Panc1 (cell line): Measurements from ENCODE around the gene DNM3. TPM values are rescaled to one million over a fixed set of nuclear protein-coding genes. Genes with fewer than 3 reads are reported as not detected.

ENCODE experiments used
- ATAC-seq: fragments of 200-7000 bp; cut with Tn5 transposase; 2 replicates; pipeline ENCODE4 v1.9.1; 2020; ENCODE audit warnings: mild to moderate bottlenecking, moderate library complexity
- BruUV-seq: library from RNA; stranded (reverse); fragments of 400-500 nt; replicated peaks from 2 replicates; lab custom pipeline; 2021; lab: Mats Ljungman, UMichigan
- CTCF ChIA-PET: fragments of 300-600 bp; sonication (Branson Sonifier 250); formaldehyde crosslinking; loops from one replicate; lab custom pipeline; 2022; ENCODE audit warnings: antibody characterized with exemption; lab: Charles Lee
- POLR2A ChIA-PET: fragments of 300-600 bp; sonication (Branson Sonifier 250); formaldehyde crosslinking; loops from one replicate; lab custom pipeline; 2022; ENCODE audit warnings: antibody characterized with exemption; lab: Charles Lee
- DNase-seq: peaks from one replicate; pipeline ENCODE4 v3.0.0-alpha.2; 2010; ENCODE audit warnings: low read depth, low spot score
- H3K27ac ChIP-seq: 2 replicates; pipeline ENCODE4 v1.5.1; 2011; ENCODE audit warnings: mild to moderate bottlenecking, low read length, inconsistent platforms
- H3K27me3 ChIP-seq: fragments of 200-500 bp; sonication (Bioruptor generic); 2 replicates; pipeline ENCODE4 v1.6.0; 2014; ENCODE audit warnings: low read length, inconsistent platforms; ENCODE audit not compliant: control insufficient read depth, insufficient read depth
- H3K36me3 ChIP-seq: fragments of 200-500 bp; sonication (Bioruptor generic); 2 replicates; pipeline ENCODE4 v1.5.1; 2014; ENCODE audit warnings: inconsistent platforms, mild to moderate bottlenecking, low read length, moderate library complexity; ENCODE audit not compliant: control insufficient read depth, insufficient read depth
- H3K4me1 ChIP-seq: 2 replicates; pipeline ENCODE4 v1.5.1; 2011; ENCODE audit warnings: inconsistent platforms, mild to moderate bottlenecking, low read length, moderate library complexity; ENCODE audit not compliant: control insufficient read depth, insufficient read depth
- H3K4me3 ChIP-seq, 2 experiments: 2 replicates each; pipeline ENCODE4 v1.5.1; 2011 to 2012; ENCODE audit warnings: low read depth in 2 of 2, low read length in 2 of 2, mild to moderate bottlenecking in 2 of 2, inconsistent platforms in 1 of 2, moderate library complexity in 1 of 2
- H3K9me3 ChIP-seq: fragments of 200-500 bp; sonication (Bioruptor generic); 2 replicates; pipeline ENCODE4 v1.5.1; 2014; ENCODE audit warnings: low read depth, mild to moderate bottlenecking, inconsistent platforms, low read length, moderate library complexity; ENCODE audit not compliant: control insufficient read depth, insufficient read depth
- CTCF ChIP-seq: fragments of 450-650 bp; IDR thresholded peaks from 2 replicates; pipeline ENCODE4 v1.5.1; 2017; ENCODE audit warnings: mild to moderate bottlenecking
- POLR2AphosphoS5 ChIP-seq: IDR thresholded peaks from 2 replicates; pipeline ENCODE4 v1.6.1; 2012; ENCODE audit warnings: mild to moderate bottlenecking, low read depth, low read length, moderate library complexity
- REST ChIP-seq, 2 experiments: IDR thresholded peaks; 2 replicates each; pipeline ENCODE4 v1.6.1; 2011 to 2012; ENCODE audit warnings: low read depth in 2 of 2, control low read depth in 1 of 2, low read length in 1 of 2, mild to moderate bottlenecking in 1 of 2, moderate library complexity in 1 of 2; ENCODE audit not compliant: insufficient read depth in 1 of 2
- SIN3A ChIP-seq: IDR thresholded peaks from 2 replicates; pipeline ENCODE4 v1.6.1; 2012; ENCODE audit warnings: low read depth, mild to moderate bottlenecking, low read length, moderate library complexity, borderline replicate concordance; ENCODE audit not compliant: insufficient read depth
- TCF7L2 ChIP-seq: IDR thresholded peaks from 2 replicates; pipeline ENCODE4 v1.6.1; 2011; ENCODE audit warnings: mild to moderate bottlenecking, low read depth, low read length, inconsistent platforms
- in situ Hi-C: cut with HindIII; loops from 2 replicates; pipeline ENCODE4 v1.10.0; 2016; ENCODE audit warnings: low sequenced_read_pairs, low pct_unique_long_range_greater_than_20kb
- intact Hi-C: fragments of 100-400 bp; cut with micrococcal nuclease; formaldehyde crosslinking; loops from one replicate; pipeline ENCODE4 v1.10.0; 2022; ENCODE audit not compliant: unreplicated experiment
- total RNA-seq: library from RNA; stranded (reverse); gene quantifications from one replicate; pipeline ENCODE4 v1.2.1, GENCODE V29; 2021; ENCODE audit not compliant: unreplicated experiment

The DNM3 gene
- total RNA-seq, 1 experiment from 2014 or later: 0.46 TPM

- DNase-seq (no peak), ATAC-seq (no peak)
- no peak overlapping the region for H3K4me3 ChIP-seq
- BruUV-seq: no TSS peak
- H3K36me3 ChIP-seq: no peaks in the 10 kb centered on the region
- H3K27ac ChIP-seq: no peak overlapping the region
- intact Hi-C loops (no loop called here), in situ Hi-C loops (no loop called here)
- no peak for TF ChIP-seq POLR2AphosphoS5
- no peak for TF ChIP-seq REST (IDR thresholded peaks at IDR 0.05; ENCODE audit: insufficient read depth in 1 of 2, low read depth in 2 of 2, low read length in 1 of 2)
- TF ChIP-seq TCF7L2: no peak
- no peak for TF ChIP-seq CTCF
- TF ChIP-seq SIN3A: no peak
- ChIA-PET POLR2A (no interaction called here), CTCF (no interaction called here)
- H3K27me3 ChIP-seq: peaks cover 3% of the 10 kb centered on the region
- H3K4me1 ChIP-seq: no peaks in the 10 kb centered on the region
- H3K9me3 ChIP-seq: no peaks in the 10 kb centered on the region
Observed at GRCh38 chr1:171868217-171868803, 27.0 kb downstream of the DNM3 start.

- TF ChIP-seq CTCF (no peak), TCF7L2 (no peak), SIN3A (no peak), REST (IDR thresholded peaks at IDR 0.05; ENCODE audit: insufficient read depth in 1 of 2, low read depth in 2 of 2, low read length in 1 of 2) (no peak), POLR2AphosphoS5 (no peak)
- DNase-seq: no peak
- intact Hi-C loops (no loop called here), in situ Hi-C loops (no loop called here)
- H3K27ac ChIP-seq: no peak overlapping the region
- no peak for ATAC-seq
- H3K27me3 ChIP-seq: peaks cover 3% of the 10 kb centered on the region
- no peaks in the 10 kb centered on the region for H3K36me3 ChIP-seq
- no TSS peak for BruUV-seq
- H3K9me3 ChIP-seq: no peaks in the 10 kb centered on the region
- no peak overlapping the region for H3K4me3 ChIP-seq
- ChIA-PET CTCF (no interaction called here), POLR2A (no interaction called here)
- no peaks in the 10 kb centered on the region for H3K4me1 ChIP-seq
Observed at GRCh38 chr1:171869097-171869496, 27.8 kb downstream of the DNM3 start.
